GM12878 (cell line): ENCODE data around the gene TPD52L2. TPM values are rescaled to one million over a fixed set of nuclear protein-coding genes. Genes with fewer than 3 reads are reported as not detected.
A peak's percentile ranks its signal among the peaks of the same experiment; 100 is the strongest.

Experiments
- ATF2 ChIP-seq: IDR thresholded peaks from 2 replicates; pipeline ENCODE4 v1.6.1; 2012; ENCODE audit warnings: low read length, inconsistent platforms
- BCLAF1 ChIP-seq: fragments of 450-650 bp; IDR thresholded peaks from 2 replicates; pipeline ENCODE4 v1.6.1; 2017; ENCODE audit warnings: antibody characterized with exemption, mild to moderate bottlenecking, moderate library complexity
- CBX5 ChIP-seq: sonication (generic); IDR thresholded peaks from 2 replicates; pipeline ENCODE4 v1.6.1; 2016; ENCODE audit warnings: low read depth, moderate library complexity, mild to moderate bottlenecking, inconsistent platforms
- CHD2 ChIP-seq: IDR thresholded peaks from 2 replicates; pipeline ENCODE4 v1.6.1; 2011; ENCODE audit warnings: low read depth, low read length, improper control_type of control experiment, borderline replicate concordance
- CHD4 ChIP-seq: fragments of 200-600 bp; sonication (generic); IDR thresholded peaks from 2 replicates; pipeline ENCODE4 v1.6.1; 2016; ENCODE audit warnings: mild to moderate bottlenecking
- CREM ChIP-seq: IDR thresholded peaks from 2 replicates; pipeline ENCODE4 v1.6.1; 2014; ENCODE audit warnings: antibody characterized with exemption, low read depth
- DPF2 ChIP-seq: fragments of 450-650 bp; IDR thresholded peaks from 2 replicates; pipeline ENCODE4 v1.6.1; 2017; ENCODE audit warnings: mild to moderate bottlenecking
- EGR1 ChIP-seq, 2 experiments: IDR thresholded peaks; 1 replicate in 1 of 2; 2 replicates in 1 of 2; pipeline ENCODE4 v1.6.1; 2011 to 2012; ENCODE audit warnings: low read depth in 2 of 2, low read length in 2 of 2, borderline replicate concordance in 1 of 2, mild to moderate bottlenecking in 1 of 2, moderate library complexity in 1 of 2
- IKZF1 ChIP-seq: fragments of 450-650 bp; conservative IDR thresholded peaks from 2 replicates; pipeline ENCODE4 v1.6.1; 2017; ENCODE audit warnings: antibody characterized with exemption, mild to moderate bottlenecking
- NR2F1 ChIP-seq: fragments of 450-650 bp; conservative IDR thresholded peaks from 2 replicates; pipeline ENCODE4 v1.6.1; 2017; ENCODE audit warnings: mild to moderate bottlenecking
- POLR2AphosphoS2 ChIP-seq: IDR thresholded peaks from 2 replicates; pipeline ENCODE4 v1.6.1; 2011; ENCODE audit warnings: low read depth, mild to moderate bottlenecking, low read length, improper control_type of control experiment, moderate library complexity
- RAD21 ChIP-seq: IDR thresholded peaks from 2 replicates; pipeline ENCODE4 v1.6.1; 2011; ENCODE audit warnings: mild to moderate bottlenecking, low read depth, low read length, moderate library complexity; ENCODE audit not compliant: insufficient read depth
- RCOR1 ChIP-seq: conservative IDR thresholded peaks from 2 replicates; pipeline ENCODE4 v1.6.1; 2012; ENCODE audit warnings: low read depth, low read length, improper control_type of control experiment
- SMAD1 ChIP-seq: fragments of 450-650 bp; IDR thresholded peaks from 2 replicates; pipeline ENCODE4 v1.6.1; 2018; ENCODE audit warnings: mild to moderate bottlenecking, low read depth; ENCODE audit not compliant: partially characterized antibody
- SPI1 ChIP-seq: IDR thresholded peaks from 2 replicates; pipeline ENCODE4 v1.6.1; 2011; ENCODE audit warnings: low read depth, mild to moderate bottlenecking, low read length, moderate library complexity, borderline replicate concordance; ENCODE audit not compliant: insufficient read depth
- SREBF1 ChIP-seq: IDR thresholded peaks from 2 replicates; pipeline ENCODE4 v1.6.1; 2012; ENCODE audit warnings: mild to moderate bottlenecking, low read length
- TAF1 ChIP-seq: IDR thresholded peaks from 2 replicates; pipeline ENCODE4 v1.6.1; 2011; ENCODE audit warnings: mild to moderate bottlenecking, low read depth, low read length, borderline replicate concordance
- TBL1XR1 ChIP-seq: IDR thresholded peaks from 2 replicates; pipeline ENCODE4 v1.6.1; 2012; ENCODE audit warnings: low read depth, low read length, improper control_type of control experiment
- USF1 ChIP-seq: IDR thresholded peaks from 2 replicates; pipeline ENCODE4 v1.6.1; 2011; ENCODE audit warnings: borderline replicate concordance, low read depth, mild to moderate bottlenecking, moderate library complexity, mixed read lengths, low read length; ENCODE audit not compliant: insufficient read depth; ENCODE audit errors: extremely low read length
- ZNF592 ChIP-seq: fragments of 450-650 bp; IDR thresholded peaks from 2 replicates; pipeline ENCODE4 v1.6.1; 2017; ENCODE audit warnings: mild to moderate bottlenecking, moderate library complexity
- ZSCAN29 ChIP-seq: fragments of 450-650 bp; IDR thresholded peaks from 2 replicates; pipeline ENCODE4 v1.6.1; 2017; ENCODE audit warnings: mild to moderate bottlenecking, moderate library complexity
- polyA plus RNA-seq, 11 experiments: library from polyadenylated mRNA; depleted of rRNA in 4 of 11; unstranded in 6 of 11; stranded (reverse) in 5 of 11; fragments of >200 nt; fragmentation: Nextera tagmentation in 4 of 11; fragmentation: Illumina TruSeq in 1 of 11; extraction: Ambion mirVana in 4 of 11; extraction: Trizol in 1 of 11; gene quantifications; 1 replicate in 1 of 11; 2 replicates in 10 of 11; pipeline versions ENCODE4 v1.2.1 to v1.2.3, GENCODE V29; 2011 to 2016; ENCODE audit warnings: inconsistent platforms in 2 of 11, missing spikeins in 2 of 11, low read depth in 1 of 11
- total RNA-seq, 4 experiments: library from RNA; depleted of rRNA in 3 of 4; stranded (reverse); fragments of >200 nt in 3 of 4; fragmentation: Illumina TruSeq in 1 of 4; extraction: Trizol in 1 of 4; gene quantifications; 2 replicates each; pipeline versions ENCODE4 v1.2.1 to v1.2.3, GENCODE V29; 2013 to 2021

The TPD52L2 gene
- total and polyA plus RNA-seq, 10 of the 15 experiments (the other 5 are each of a cell fraction or from before 2014, with no cell fraction given) = 1.6 to 71.0 (median 46.3) TPM

GRCh38 chr20:63864978-63865640 is at the start of gene TPD52L2 (continued):
- peak; percentile 82; the same call in 1 of the 2 replicates for TF ChIP-seq DPF2
- TF ChIP-seq ZNF592 = no peak
- no peak for TF ChIP-seq SREBF1
- no peak for TF ChIP-seq ZSCAN29
- peak; percentile 75; the same call in 1 of the 2 replicates for TF ChIP-seq POLR2AphosphoS2
- 0 out of 2 replicates have a peak, but pooled peaks have one; percentile 27 for TF ChIP-seq TBL1XR1
- TF ChIP-seq NR2F1 = peak; percentile 9; the same call in 1 of the 2 replicates
- TF ChIP-seq IKZF1 = peak; percentile 82
- no peak for TF ChIP-seq RAD21
- 0 out of 3 replicates have a peak, but pooled peaks of 1 of the 2 experiments have one; percentile 36 for TF ChIP-seq EGR1 (IDR thresholded peaks at IDR 0.05; ENCODE audit: borderline replicate concordance in 1 of 2, low read depth in 2 of 2, low read length in 2 of 2)
- TF ChIP-seq TAF1 = peak; percentile 79
- TF ChIP-seq SMAD1 = no peak
- no peak for TF ChIP-seq ATF2
- 0 out of 2 replicates have a peak, but pooled peaks have one; percentile 33 for TF ChIP-seq RCOR1
- TF ChIP-seq CREM = peak; percentile 98
- peak; percentile 91 for TF ChIP-seq CHD2
- no peak for TF ChIP-seq BCLAF1
- 0 out of 2 replicates have a peak, but pooled peaks have one; percentile 41 for TF ChIP-seq SPI1
- no peak for TF ChIP-seq CHD4
- no peak for TF ChIP-seq CBX5
- peak; percentile 91 for TF ChIP-seq USF1
